Stomach (tissue), 9 donors: ENCODE data around the gene GIPC2. TPM values are rescaled to one million over a fixed set of nuclear protein-coding genes. Genes with fewer than 3 reads are reported as not detected.
A peak's percentile ranks its signal among the peaks of the same experiment; 100 is the strongest.

ENCODE experiments used
- DNase-seq, 2 donors: peaks; one replicate each; pipeline versions ENCODE4 v3.0.0 to v3.0.0-alpha.2; 2013 to 2019
- H3K27ac ChIP-seq, 5 donors: fragments of 200-600 bp in 4 of 5; sonication (generic) in 4 of 5; one replicate each; pipeline ENCODE4 v1.5.1; 2013 to 2019; ENCODE audit warnings: mild to moderate bottlenecking in 1 of 5, moderate library complexity in 1 of 5
- H3K27me3 ChIP-seq, 3 donors: fragments of 200-600 bp; sonication (generic); one replicate each; pipeline ENCODE4 v1.5.1; 2017 to 2019; ENCODE audit warnings: mixed run types in 1 of 3
- H3K36me3 ChIP-seq, 4 donors: fragments of 200-600 bp; sonication (generic); 1 replicate in 3 of 4; 2 replicates in 1 of 4; pipeline ENCODE4 v1.5.1; 2016 to 2019
- H3K4me1 ChIP-seq, 4 donors: fragments of 200-600 bp; sonication (generic); one replicate each; pipeline ENCODE4 v1.5.1; 2016 to 2019
- H3K4me3 ChIP-seq, 4 donors: fragments of 200-600 bp; sonication (generic) in 3 of 4; one replicate each; pipeline ENCODE4 v1.5.1; 2016 to 2019; ENCODE audit warnings: mild to moderate bottlenecking in 1 of 4
- H3K9me3 ChIP-seq, 4 donors: fragments of 200-600 bp; sonication (generic); one replicate each; pipeline ENCODE4 v1.5.1; 2016 to 2019
- EP300 ChIP-seq: sonication (generic); formaldehyde crosslinking; IDR thresholded peaks from one replicate; pipeline ENCODE4 v1.6.1; 2017; ENCODE audit warnings: antibody characterized with exemption
- POLR2A ChIP-seq, 4 donors: fragments of 450-650 bp; IDR thresholded peaks; one replicate each; pipeline ENCODE4 v1.6.1; 2016; ENCODE audit warnings: antibody characterized with exemption in 4 of 4, control low read depth in 2 of 4, mild to moderate bottlenecking in 1 of 4, moderate library complexity in 1 of 4
- POLR2AphosphoS5 ChIP-seq, 3 donors: sonication (generic); formaldehyde crosslinking; IDR thresholded peaks; one replicate each; pipeline ENCODE4 v1.6.1; 2016; ENCODE audit warnings: antibody characterized with exemption in 3 of 3
- WGBS, 5 donors: extraction: QIAGEN DNeasy Blood & Tissue Kit in 3 of 5; methylation state at CpG; one replicate each; pipeline versions ENCODE4 v1.1.5 to v1.1.7; 2013 to 2018; 5-methylcytosine and 5-hydroxymethylcytosine counted together
- intact Hi-C: fragments of 100-400 bp; cut with DNase I; formaldehyde crosslinking; loops from one replicate; pipeline ENCODE4 v1.15.1; 2023; ENCODE audit warnings: low total_unique reads
- polyA plus RNA-seq, 3 donors: library from polyadenylated mRNA; stranded (reverse); fragments of 200-250 nt; gene quantifications; one replicate each; pipeline ENCODE4 v1.2.3, GENCODE V29; 2013
- total RNA-seq, 5 donors: library from RNA; depleted of rRNA; stranded (reverse); fragments of >200 nt; gene quantifications; one replicate each; pipeline versions ENCODE4 v1.1.0 to v1.2.3, GENCODE V29; 2014 to 2016
- TF ChIP-seq, protein P1 (sequence below), 7 experiments: fragments of 450-650 bp in 4 of 7; fragments of 200-600 bp in 3 of 7; sonication (generic) in 3 of 7; IDR thresholded peaks; one replicate each; pipeline ENCODE4 v1.5.1; 2016 to 2019; ENCODE audit warnings: antibody characterized with exemption in 7 of 7, control low read depth in 2 of 7, mild to moderate bottlenecking in 1 of 7
- donor health status: healthy with polysubstance abuse.
- donor health status: Bipolar disorder and iron deficiency.
- donor health status: healthy.

The GIPC2 gene
- total and polyA plus RNA-seq, 8 donors: 2.3 to 23.8 (median 5.2) TPM

DNA sequence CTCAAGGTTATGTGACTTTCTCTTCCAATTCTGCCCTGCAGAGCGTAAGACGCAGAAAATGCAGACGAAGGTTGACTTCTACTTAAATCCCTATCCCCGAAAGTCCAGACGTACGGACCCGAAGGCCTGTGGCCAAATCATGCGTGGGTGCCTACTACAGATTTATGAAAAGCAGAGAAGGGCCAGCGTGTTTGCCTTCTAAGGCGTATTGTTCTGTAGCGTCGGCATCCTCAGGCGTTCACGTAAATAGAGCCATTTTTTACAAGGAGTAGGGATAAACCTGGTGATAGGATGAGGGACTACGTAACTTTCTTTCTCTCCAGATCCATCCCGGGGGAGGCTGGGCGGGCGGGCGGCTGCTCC, 222 bp upstream of the GIPC2 start:
- Histone ChIP-seq H3K27me3 (peaks cover 0 to 24% (median 8%) of the 10 kb centered on the region in 3 donors), H3K27ac (peak overlapping the region; percentile 63 to 81 (median 67)), H3K4me1 (peaks cover 7 to 33% (median 15%) of the 10 kb centered on the region in 4 donors), H3K9me3 (no peaks in the 10 kb centered on the region), H3K4me3 (peak overlapping the region; percentile 66 to 77 (median 68)), H3K36me3 (no peaks in the 10 kb centered on the region)
- intact Hi-C loops: no loop called here
- no peak for DNase-seq
- TF ChIP-seq EP300 (no peak), POLR2AphosphoS5 (IDR thresholded peaks at IDR 0.05) (no peak), POLR2A (IDR thresholded peaks at IDR 0.05) (no peak)
- TF ChIP-seq, protein P1, sequence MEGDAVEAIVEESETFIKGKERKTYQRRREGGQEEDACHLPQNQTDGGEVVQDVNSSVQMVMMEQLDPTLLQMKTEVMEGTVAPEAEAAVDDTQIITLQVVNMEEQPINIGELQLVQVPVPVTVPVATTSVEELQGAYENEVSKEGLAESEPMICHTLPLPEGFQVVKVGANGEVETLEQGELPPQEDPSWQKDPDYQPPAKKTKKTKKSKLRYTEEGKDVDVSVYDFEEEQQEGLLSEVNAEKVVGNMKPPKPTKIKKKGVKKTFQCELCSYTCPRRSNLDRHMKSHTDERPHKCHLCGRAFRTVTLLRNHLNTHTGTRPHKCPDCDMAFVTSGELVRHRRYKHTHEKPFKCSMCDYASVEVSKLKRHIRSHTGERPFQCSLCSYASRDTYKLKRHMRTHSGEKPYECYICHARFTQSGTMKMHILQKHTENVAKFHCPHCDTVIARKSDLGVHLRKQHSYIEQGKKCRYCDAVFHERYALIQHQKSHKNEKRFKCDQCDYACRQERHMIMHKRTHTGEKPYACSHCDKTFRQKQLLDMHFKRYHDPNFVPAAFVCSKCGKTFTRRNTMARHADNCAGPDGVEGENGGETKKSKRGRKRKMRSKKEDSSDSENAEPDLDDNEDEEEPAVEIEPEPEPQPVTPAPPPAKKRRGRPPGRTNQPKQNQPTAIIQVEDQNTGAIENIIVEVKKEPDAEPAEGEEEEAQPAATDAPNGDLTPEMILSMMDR (IDR thresholded peaks at IDR 0.05): no peak
- 25 to 48% (median 34%) methylated on average over 18 to 19 of the region's 19 CpGs for WGBS, 5 donors

GRCh38 chr1:78047106-78047505, 1.3 kb downstream of the GIPC2 start:
- peak overlapping the region; percentile 66 to 77 (median 68) for H3K4me3 ChIP-seq
- H3K9me3 ChIP-seq: no peaks in the 10 kb centered on the region
- peak in 1 of 2 donors; percentile 37 for DNase-seq
- intact Hi-C loops: no loop called here
- peak overlapping the region in 3 of 5 donors; percentile 27 to 81 (median 67) for H3K27ac ChIP-seq
- TF ChIP-seq, protein P1 (IDR thresholded peaks at IDR 0.05): no peak
- TF ChIP-seq POLR2AphosphoS5 (IDR thresholded peaks at IDR 0.05) (no peak), POLR2A (IDR thresholded peaks at IDR 0.05) (no peak), EP300 (no peak)
- peaks cover 7 to 33% (median 15%) of the 10 kb centered on the region in 4 donors for H3K4me1 ChIP-seq
- peaks cover 0 to 24% (median 8%) of the 10 kb centered on the region in 3 donors for H3K27me3 ChIP-seq
- no peaks in the 10 kb centered on the region for H3K36me3 ChIP-seq
- 27 to 51% (median 34%) methylated on average over 5 of the region's 5 CpGs for WGBS, 5 donors

- peak overlapping the region in 1 of 5 donors; percentile 81 for H3K27ac ChIP-seq
These were observed 1.9 kb downstream of the GIPC2 start for GRCh38 chr1:78047631-78048030.

GRCh38 chr1:78048446-78048845, 2.7 kb downstream of the GIPC2 start:
- DNase-seq: no peak
- intact Hi-C loops: no loop called here
- Histone ChIP-seq H3K4me1 (peaks cover 7 to 33% (median 15%) of the 10 kb centered on the region in 4 donors), H3K9me3 (no peaks in the 10 kb centered on the region), H3K36me3 (no peaks in the 10 kb centered on the region), H3K27ac (no peak overlapping the region), H3K27me3 (peaks cover 0 to 24% (median 8%) of the 10 kb centered on the region in 3 donors), H3K4me3 (no peak overlapping the region)
- TF ChIP-seq POLR2A (IDR thresholded peaks at IDR 0.05) (no peak), POLR2AphosphoS5 (IDR thresholded peaks at IDR 0.05) (no peak), EP300 (no peak)
- TF ChIP-seq, protein P1 (IDR thresholded peaks at IDR 0.05): no peak
- WGBS, 5 donors: 78 to 90% (median 80%) methylated on average over 3 of the region's 3 CpGs

More at GRCh38 chr1:78047631-78048030, 1.9 kb downstream of the GIPC2 start:
- Histone ChIP-seq H3K36me3 (no peaks in the 10 kb centered on the region), H3K27me3 (peaks cover 0 to 24% (median 8%) of the 10 kb centered on the region in 3 donors), H3K9me3 (no peaks in the 10 kb centered on the region), H3K4me1 (peaks cover 7 to 33% (median 15%) of the 10 kb centered on the region in 4 donors), H3K4me3 (peak overlapping the region in 3 of 4 donors; percentile 68 to 77 (median 69))
- peak in 1 of 2 donors; percentile 31 for DNase-seq
- TF ChIP-seq POLR2AphosphoS5 (IDR thresholded peaks at IDR 0.05) (no peak), POLR2A (IDR thresholded peaks at IDR 0.05) (no peak), EP300 (no peak)
- TF ChIP-seq, protein P1 (IDR thresholded peaks at IDR 0.05): no peak
- 34 to 52% (median 39%) methylated on average over 3 of the region's 3 CpGs for WGBS, 5 donors
- intact Hi-C loops: no loop called here
